GM21717 (cell line): ENCODE results near the gene RABGGTA.
"Not testable (repeated sequence)": the region's sequence is repeated elsewhere in the genome, so short reads cannot be mapped to it uniquely, and the experiment has no call there.

Source experiments
- ATAC-seq: cut with Tn5 transposase; IDR thresholded peaks from one replicate; pipeline ENCODE4 v1.9.1; 2021; ENCODE audit warnings: mild to moderate bottlenecking, moderate library complexity; ENCODE audit not compliant: unreplicated experiment

Gene RABGGTA

GRCh38 chr14:24222987-24223386 lies 48.4 kb downstream of the RABGGTA start:
- not testable (repeated sequence) for ATAC-seq

DNA sequence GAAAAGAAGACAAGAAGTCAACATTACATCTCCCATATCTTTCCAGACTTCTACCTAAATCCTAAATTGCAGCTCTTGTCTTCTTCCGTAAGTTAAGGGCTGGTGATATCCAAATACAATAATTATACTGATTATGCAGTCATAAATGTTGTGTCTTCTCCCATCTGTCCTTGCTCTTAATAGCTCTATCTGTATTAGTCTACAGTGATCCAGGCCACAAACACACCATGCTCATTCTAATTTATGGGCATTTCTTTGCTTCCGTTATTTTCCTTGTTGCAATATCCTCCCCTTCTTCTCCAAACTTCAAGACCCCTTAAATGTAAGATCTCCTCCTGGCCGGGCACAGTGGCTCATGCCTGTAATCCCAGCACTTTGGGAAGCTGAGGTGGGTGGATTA lies 51.9 kb downstream of the RABGGTA start:
- ATAC-seq = no peak

DNA sequence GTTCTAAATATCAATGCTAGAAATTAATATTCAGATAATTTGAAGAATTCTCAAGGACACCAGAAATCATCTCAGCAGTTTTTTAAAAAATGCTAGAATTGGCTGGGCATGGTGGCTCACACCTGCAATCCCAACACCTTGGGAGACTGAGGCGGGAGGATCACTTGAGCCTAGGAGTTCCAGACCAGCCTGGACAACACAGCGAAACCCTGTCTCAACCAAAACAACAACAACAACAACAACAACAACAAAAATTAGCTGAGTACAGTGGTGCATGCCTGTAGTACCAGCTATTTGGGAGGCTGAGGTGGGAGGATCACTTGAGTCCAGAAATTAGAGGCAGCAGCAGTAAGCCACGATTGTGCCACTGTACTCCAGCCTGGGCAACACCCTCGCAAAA lies 52.3 kb downstream of the RABGGTA start:
- no peak for ATAC-seq

DNA sequence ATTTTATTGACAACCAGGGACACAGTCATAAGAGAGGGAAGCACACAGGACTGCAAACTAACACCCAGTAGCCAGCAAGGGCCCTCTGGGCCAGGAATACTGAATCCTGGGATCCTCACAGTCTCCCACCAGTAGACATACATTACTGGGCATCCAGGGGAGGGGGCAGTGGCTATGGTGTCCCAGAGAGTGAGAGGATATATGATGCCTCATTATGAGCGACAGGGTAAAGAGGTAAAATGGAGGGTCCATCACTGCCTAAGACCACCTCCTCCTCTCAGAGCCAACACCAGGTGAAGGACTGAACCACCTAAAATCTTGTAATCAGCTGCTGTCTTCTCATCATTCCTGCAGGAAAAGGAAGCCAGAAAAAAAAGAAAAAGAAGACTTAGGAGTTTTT lies 54.5 kb downstream of the RABGGTA start:
- ATAC-seq = not testable (repeated sequence)

- no peak for ATAC-seq
Observed at GRCh38 chr14:24216345-24216699, 55.1 kb downstream of the RABGGTA start.
